GM21390 (cell line): Measurements from ENCODE around the gene PAQR9.

Source experiments
- ATAC-seq: cut with Tn5 transposase; IDR thresholded peaks from one replicate; pipeline ENCODE4 v1.9.1; 2021; ENCODE audit not compliant: unreplicated experiment

PAQR9 gene

GRCh38 chr3:142952272-142953193, 10.9 kb downstream of the PAQR9 start:
- ATAC-seq, result no peak

- ATAC-seq, result no peak
Measured at GRCh38 chr3:142951794-142952193, 11.7 kb downstream of the PAQR9 start.

GRCh38 chr3:142950972-142951371, 12.5 kb downstream of the PAQR9 start:
- no peak for ATAC-seq

GRCh38 chr3:142947799-142948575, 15.5 kb downstream of the PAQR9 start:
- no peak for ATAC-seq

GRCh38 chr3:142947352-142947751, 16.1 kb downstream of the PAQR9 start:
- no peak for ATAC-seq

GRCh38 chr3:142946861-142947260, 16.6 kb downstream of the PAQR9 start:
- no peak for ATAC-seq

- ATAC-seq, result no peak
Measured at GRCh38 chr3:142945023-142945422, 18.5 kb downstream of the PAQR9 start.

GRCh38 chr3:142944342-142944741, 19.1 kb downstream of the PAQR9 start:
- ATAC-seq, result peak; percentile 62

GRCh38 chr3:142943870-142944269, 19.6 kb downstream of the PAQR9 start:
- no peak for ATAC-seq

- no peak for ATAC-seq
Measured at GRCh38 chr3:142943349-142943748, 20.1 kb downstream of the PAQR9 start.

GRCh38 chr3:142941373-142942123, 21.9 kb downstream of the PAQR9 start:
- ATAC-seq, result no peak

- no peak for ATAC-seq
Measured at GRCh38 chr3:142940472-142940871, 23.0 kb downstream of the PAQR9 start.

- no peak for ATAC-seq
Measured at GRCh38 chr3:142940000-142940399, 23.5 kb downstream of the PAQR9 start.

GRCh38 chr3:142935963-142936362, 27.5 kb downstream of the PAQR9 start:
- ATAC-seq, result no peak

GRCh38 chr3:142934887-142935269, 28.6 kb downstream of the PAQR9 start:
- ATAC-seq, result no peak

- ATAC-seq, result no peak
Measured at GRCh38 chr3:142934128-142934886, 29.2 kb downstream of the PAQR9 start.

- ATAC-seq, result peak; percentile 82
Measured at GRCh38 chr3:142931222-142931621, 32.3 kb downstream of the PAQR9 start.

- no peak for ATAC-seq
Measured at GRCh38 chr3:142930463-142930862, 33.0 kb downstream of the PAQR9 start.

GRCh38 chr3:142929890-142930289, 33.6 kb downstream of the PAQR9 start:
- no peak for ATAC-seq

GRCh38 chr3:142929109-142929508, 34.4 kb downstream of the PAQR9 start:
- ATAC-seq, result peak; percentile 56
